WTC11 (cell line): ENCODE results near the gene CTRL. TPM values are rescaled to one million over a fixed set of nuclear protein-coding genes. Genes with fewer than 3 reads are reported as not detected.

ENCODE experiments used
- ATAC-seq: fragments of 200-7000 bp; cut with Tn5 transposase; 2 replicates; pipeline ENCODE4 v1.10.0; 2021; ENCODE audit warnings: mild to moderate bottlenecking, moderate library complexity
- CTCF ChIA-PET: fragments of 300-600 bp; sonication (Branson Sonifier 250); formaldehyde crosslinking; loops from one replicate; lab custom pipeline; 2021; ENCODE audit warnings: antibody characterized with exemption; lab: Charles Lee
- POLR2A ChIA-PET: fragments of 350-600 bp; sonication (Branson Sonifier 250); formaldehyde crosslinking; loops from one replicate; lab custom pipeline; 2021; ENCODE audit warnings: antibody characterized with exemption; lab: Charles Lee
- DNase-seq: peaks from one replicate; pipeline ENCODE4 v3.0.0; 2021; ENCODE audit warnings: low spot score
- H3K27ac Mint-ChIP-seq: 2 replicates; pipeline ENCODE4 v1.8.0; 2021; ENCODE audit warnings: mixed read lengths
- H3K27me3 Mint-ChIP-seq: 2 replicates; pipeline ENCODE4 v1.8.0; 2021; ENCODE audit warnings: low read depth, mild to moderate bottlenecking, moderate library complexity, mixed read lengths
- H3K36me3 Mint-ChIP-seq: 2 replicates; pipeline ENCODE4 v1.8.0; 2021; ENCODE audit warnings: mixed read lengths
- H3K4me1 Mint-ChIP-seq: 2 replicates; pipeline ENCODE4 v1.8.0; 2022; ENCODE audit warnings: mixed read lengths
- H3K4me3 Mint-ChIP-seq: 2 replicates; pipeline ENCODE4 v1.8.0; 2021; ENCODE audit warnings: mild to moderate bottlenecking, moderate library complexity, mixed read lengths
- H3K9me3 Mint-ChIP-seq: 2 replicates; pipeline ENCODE4 v1.8.0; 2021; ENCODE audit warnings: mixed read lengths
- ATF1 ChIP-seq: sonication (generic); formaldehyde crosslinking; IDR thresholded peaks from 2 replicates; pipeline ENCODE4 v1.8.1; 2023; ENCODE audit warnings: mild to moderate bottlenecking, moderate library complexity, missing genetic modification reagents
- CBFB ChIP-seq: sonication (generic); formaldehyde crosslinking; IDR thresholded peaks from 2 replicates; pipeline ENCODE4 v1.8.1; 2022; ENCODE audit warnings: mild to moderate bottlenecking, low read depth, missing genetic modification reagents
- CREM ChIP-seq: sonication (generic); formaldehyde crosslinking; IDR thresholded peaks from 2 replicates; pipeline ENCODE4 v1.8.1; 2022; ENCODE audit warnings: mild to moderate bottlenecking, missing genetic modification reagents, moderate library complexity
- ELF4 ChIP-seq: sonication (generic); formaldehyde crosslinking; IDR thresholded peaks from 2 replicates; pipeline ENCODE4 v1.8.1; 2022; ENCODE audit warnings: low read depth, mild to moderate bottlenecking, moderate library complexity, missing genetic modification reagents
- EMX1 ChIP-seq: fragments of 250-450 bp; sonication (Bioruptor Pico); IDR thresholded peaks from 2 replicates; pipeline ENCODE4 v1.8.0; 2021; ENCODE audit warnings: mild to moderate bottlenecking
- ESRRA ChIP-seq: sonication (generic); formaldehyde crosslinking; IDR thresholded peaks from 2 replicates; pipeline ENCODE4 v1.8.1; 2022; ENCODE audit warnings: mild to moderate bottlenecking, missing genetic modification reagents, borderline replicate concordance
- ETV6 ChIP-seq: sonication (generic); formaldehyde crosslinking; IDR thresholded peaks from 2 replicates; pipeline ENCODE4 v1.8.1; 2022; ENCODE audit warnings: mild to moderate bottlenecking, missing genetic modification reagents
- FOXJ3 ChIP-seq: sonication (generic); formaldehyde crosslinking; IDR thresholded peaks from 2 replicates; pipeline ENCODE4 v1.9.0; 2021; ENCODE audit warnings: missing genetic modification reagents, mild to moderate bottlenecking, borderline replicate concordance
- FOXK1 ChIP-seq: sonication (generic); formaldehyde crosslinking; IDR thresholded peaks from 2 replicates; pipeline ENCODE4 v1.8.0; 2022; ENCODE audit warnings: mild to moderate bottlenecking, moderate library complexity, missing genetic modification reagents
- GABPB1 ChIP-seq: sonication (generic); formaldehyde crosslinking; IDR thresholded peaks from 2 replicates; pipeline ENCODE4 v1.8.1; 2023; ENCODE audit warnings: mild to moderate bottlenecking, missing genetic modification reagents
- GTF2I ChIP-seq: fragments of 250-450 bp; sonication (Bioruptor Pico); conservative IDR thresholded peaks from 2 replicates; pipeline ENCODE4 v1.4.0; 2021; ENCODE audit warnings: mild to moderate bottlenecking
- HMGA2 ChIP-seq: fragments of 250-450 bp; sonication (Bioruptor Pico); IDR thresholded peaks from 2 replicates; pipeline ENCODE4 v1.4.0; 2021; ENCODE audit warnings: mild to moderate bottlenecking, moderate library complexity
- IRF2 ChIP-seq: sonication (generic); formaldehyde crosslinking; IDR thresholded peaks from 2 replicates; pipeline ENCODE4 v1.8.0; 2022; ENCODE audit warnings: low read depth, missing genetic modification reagents, borderline replicate concordance
- MXD4 ChIP-seq: fragments of 250-450 bp; sonication (Bioruptor Pico); IDR thresholded peaks from 2 replicates; pipeline ENCODE4 v1.8.0; 2021; ENCODE audit warnings: mild to moderate bottlenecking, moderate library complexity, borderline replicate concordance
- MYBL2 ChIP-seq: sonication (generic); formaldehyde crosslinking; IDR thresholded peaks from 2 replicates; pipeline ENCODE4 v1.8.1; 2023; ENCODE audit warnings: mild to moderate bottlenecking, moderate library complexity, missing genetic modification reagents
- NFATC4 ChIP-seq: fragments of 250-450 bp; sonication (Bioruptor Pico); IDR thresholded peaks from 2 replicates; pipeline ENCODE4 v1.9.0; 2021; ENCODE audit warnings: mild to moderate bottlenecking
- NR1H2 ChIP-seq: sonication (generic); formaldehyde crosslinking; IDR thresholded peaks from 2 replicates; pipeline ENCODE4 v1.9.0; 2021; ENCODE audit warnings: mild to moderate bottlenecking, moderate library complexity, missing genetic modification reagents
- NR3C1 ChIP-seq: sonication (generic); formaldehyde crosslinking; conservative IDR thresholded peaks from 2 replicates; pipeline ENCODE4 v1.8.1; 2023; ENCODE audit warnings: low read depth, mild to moderate bottlenecking, missing genetic modification reagents
- PRRX2 ChIP-seq: fragments of 250-450 bp; sonication (Bioruptor Pico); IDR thresholded peaks from 2 replicates; pipeline ENCODE4 v1.8.0; 2021; ENCODE audit warnings: mild to moderate bottlenecking
- SMAD4 ChIP-seq: sonication (generic); formaldehyde crosslinking; IDR thresholded peaks from 2 replicates; pipeline ENCODE4 v1.8.0; 2022; ENCODE audit warnings: mild to moderate bottlenecking, missing genetic modification reagents
- TCF7 ChIP-seq: sonication (generic); formaldehyde crosslinking; IDR thresholded peaks from 2 replicates; pipeline ENCODE4 v1.8.0; 2022; ENCODE audit warnings: mild to moderate bottlenecking, low read depth, missing genetic modification reagents, moderate library complexity
- TEAD4 ChIP-seq: sonication (generic); formaldehyde crosslinking; IDR thresholded peaks from 2 replicates; pipeline ENCODE4 v1.8.0; 2022; ENCODE audit warnings: mild to moderate bottlenecking, missing genetic modification reagents
- ZBTB21 ChIP-seq: sonication (generic); formaldehyde crosslinking; IDR thresholded peaks from 2 replicates; pipeline ENCODE4 v1.8.1; 2023; ENCODE audit warnings: mild to moderate bottlenecking, missing genetic modification reagents, borderline replicate concordance
- ZNF219 ChIP-seq: sonication (generic); formaldehyde crosslinking; IDR thresholded peaks from 2 replicates; pipeline ENCODE4 v1.8.0; 2023; ENCODE audit warnings: missing genetic modification reagents, mild to moderate bottlenecking, borderline replicate concordance
- ZNF263 ChIP-seq: sonication (generic); formaldehyde crosslinking; IDR thresholded peaks from 2 replicates; pipeline ENCODE4 v1.8.1; 2022; ENCODE audit warnings: low read depth, mild to moderate bottlenecking, moderate library complexity, missing genetic modification reagents
- ZNF317 ChIP-seq: sonication (generic); formaldehyde crosslinking; IDR thresholded peaks from 2 replicates; pipeline ENCODE4 v1.8.1; 2023; ENCODE audit warnings: low read depth, mild to moderate bottlenecking, moderate library complexity, missing genetic modification reagents, borderline replicate concordance
- ZNF396 ChIP-seq: fragments of 250-450 bp; sonication (Bioruptor Pico); IDR thresholded peaks from 2 replicates; pipeline ENCODE4 v1.8.0; 2021; ENCODE audit warnings: mild to moderate bottlenecking, moderate library complexity, borderline replicate concordance
- total RNA-seq: library from RNA; stranded (reverse); gene quantifications from 3 replicates; pipeline ENCODE4 v1.2.3, GENCODE V29; 2021
- TF ChIP-seq, protein P1 (sequence below): sonication (generic); formaldehyde crosslinking; IDR thresholded peaks from 2 replicates; pipeline ENCODE4 v1.8.1; 2023; ENCODE audit warnings: mild to moderate bottlenecking, missing genetic modification reagents
- TF ChIP-seq, protein P2 (sequence below): sonication (generic); formaldehyde crosslinking; IDR thresholded peaks from 2 replicates; pipeline ENCODE4 v1.8.1; 2023; ENCODE audit warnings: mild to moderate bottlenecking, missing genetic modification reagents
- TF ChIP-seq, protein P3 (sequence below): sonication (generic); formaldehyde crosslinking; IDR thresholded peaks from 2 replicates; pipeline ENCODE4 v1.8.1; 2022; ENCODE audit warnings: missing genetic modification reagents, borderline replicate concordance
- TF ChIP-seq, protein P4 (sequence below): fragments of 250-450 bp; sonication (Bioruptor Pico); IDR thresholded peaks from 2 replicates; pipeline ENCODE4 v1.8.0; 2021; ENCODE audit warnings: mild to moderate bottlenecking
- TF ChIP-seq, protein P5 (sequence below): sonication (generic); formaldehyde crosslinking; conservative IDR thresholded peaks from 2 replicates; pipeline ENCODE4 v1.8.1; 2022; ENCODE audit warnings: mild to moderate bottlenecking, missing genetic modification reagents

CTRL gene
- total RNA-seq, 1 experiment from 2014 or later = 2.8 TPM

DNA sequence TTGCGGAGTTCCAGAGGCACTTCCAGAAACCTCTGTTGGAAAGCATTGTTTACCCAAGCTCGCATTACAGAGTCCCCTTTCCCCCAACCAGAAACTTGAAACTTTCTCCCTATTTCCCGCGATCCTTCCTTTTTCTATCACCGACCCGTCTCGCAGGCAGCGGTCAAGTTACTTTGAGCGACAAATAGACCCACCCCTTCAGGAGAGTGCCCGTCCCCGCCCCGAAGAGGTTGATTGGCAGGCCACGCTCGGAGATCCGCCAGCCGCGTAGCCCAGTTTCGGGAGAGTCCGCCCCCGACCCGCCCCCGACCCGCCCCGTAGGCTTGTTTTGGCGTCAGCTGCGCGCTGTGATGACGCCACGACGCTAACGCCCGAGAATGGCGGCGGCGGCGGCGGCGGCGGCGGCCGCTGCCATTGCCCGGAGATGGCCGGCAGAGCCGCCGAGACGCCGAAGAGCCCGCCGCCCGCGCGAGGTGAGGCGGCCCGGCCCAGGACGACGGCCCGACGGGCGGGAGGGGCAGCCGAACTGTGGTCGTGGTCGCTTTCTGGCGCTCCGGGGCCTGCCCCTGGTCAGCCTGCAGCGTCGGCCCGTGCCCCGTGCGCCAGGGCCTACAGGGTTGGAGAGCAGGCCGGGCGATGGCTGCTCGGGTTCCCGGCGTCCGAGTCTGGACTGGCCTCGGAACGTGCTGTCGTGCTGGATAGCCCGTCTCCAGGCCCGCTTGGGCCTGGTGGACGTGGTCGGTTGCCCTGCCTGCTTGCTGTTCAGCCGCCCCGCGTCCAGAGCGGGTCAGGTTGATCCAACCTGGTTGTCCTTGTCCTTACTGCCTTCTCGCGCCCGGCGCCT, 38.5 kb downstream of the CTRL start, which contains the start of gene PSKH1 (continued):
- TF ChIP-seq ETV6 (CRISPR knock-in tag) = peak; percentile 70; the same call in 1 of the 2 replicates
- TF ChIP-seq NFATC4 (CRISPR knock-in tag) = no peak
- TF ChIP-seq, protein P1, sequence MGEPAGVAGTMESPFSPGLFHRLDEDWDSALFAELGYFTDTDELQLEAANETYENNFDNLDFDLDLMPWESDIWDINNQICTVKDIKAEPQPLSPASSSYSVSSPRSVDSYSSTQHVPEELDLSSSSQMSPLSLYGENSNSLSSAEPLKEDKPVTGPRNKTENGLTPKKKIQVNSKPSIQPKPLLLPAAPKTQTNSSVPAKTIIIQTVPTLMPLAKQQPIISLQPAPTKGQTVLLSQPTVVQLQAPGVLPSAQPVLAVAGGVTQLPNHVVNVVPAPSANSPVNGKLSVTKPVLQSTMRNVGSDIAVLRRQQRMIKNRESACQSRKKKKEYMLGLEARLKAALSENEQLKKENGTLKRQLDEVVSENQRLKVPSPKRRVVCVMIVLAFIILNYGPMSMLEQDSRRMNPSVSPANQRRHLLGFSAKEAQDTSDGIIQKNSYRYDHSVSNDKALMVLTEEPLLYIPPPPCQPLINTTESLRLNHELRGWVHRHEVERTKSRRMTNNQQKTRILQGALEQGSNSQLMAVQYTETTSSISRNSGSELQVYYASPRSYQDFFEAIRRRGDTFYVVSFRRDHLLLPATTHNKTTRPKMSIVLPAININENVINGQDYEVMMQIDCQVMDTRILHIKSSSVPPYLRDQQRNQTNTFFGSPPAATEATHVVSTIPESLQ (CRISPR knock-in tag) = no peak
- TF ChIP-seq ZNF219 (CRISPR knock-in tag) = no peak
- no peak for TF ChIP-seq ESRRA (CRISPR knock-in tag)
- TF ChIP-seq ZNF263 (CRISPR knock-in tag) = 0 out of 2 replicates have a peak, but pooled peaks have one; percentile 27
- no peak for TF ChIP-seq ZBTB21 (CRISPR knock-in tag)
- no peak for TF ChIP-seq MXD4 (CRISPR knock-in tag)
- TF ChIP-seq, protein P2, sequence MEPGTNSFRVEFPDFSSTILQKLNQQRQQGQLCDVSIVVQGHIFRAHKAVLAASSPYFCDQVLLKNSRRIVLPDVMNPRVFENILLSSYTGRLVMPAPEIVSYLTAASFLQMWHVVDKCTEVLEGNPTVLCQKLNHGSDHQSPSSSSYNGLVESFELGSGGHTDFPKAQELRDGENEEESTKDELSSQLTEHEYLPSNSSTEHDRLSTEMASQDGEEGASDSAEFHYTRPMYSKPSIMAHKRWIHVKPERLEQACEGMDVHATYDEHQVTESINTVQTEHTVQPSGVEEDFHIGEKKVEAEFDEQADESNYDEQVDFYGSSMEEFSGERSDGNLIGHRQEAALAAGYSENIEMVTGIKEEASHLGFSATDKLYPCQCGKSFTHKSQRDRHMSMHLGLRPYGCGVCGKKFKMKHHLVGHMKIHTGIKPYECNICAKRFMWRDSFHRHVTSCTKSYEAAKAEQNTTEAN (CRISPR knock-in tag) = no peak
- TF ChIP-seq NR1H2 = no peak
- TF ChIP-seq ZNF317 (CRISPR knock-in tag) = 0 out of 2 replicates have a peak, but pooled peaks have one; percentile 38
- no peak for TF ChIP-seq FOXJ3
- no peak for TF ChIP-seq TEAD4 (CRISPR knock-in tag)
- no peak for TF ChIP-seq HMGA2 (CRISPR knock-in tag)
- TF ChIP-seq CREM (CRISPR knock-in tag) = peak; percentile 95
- TF ChIP-seq, protein P3, sequence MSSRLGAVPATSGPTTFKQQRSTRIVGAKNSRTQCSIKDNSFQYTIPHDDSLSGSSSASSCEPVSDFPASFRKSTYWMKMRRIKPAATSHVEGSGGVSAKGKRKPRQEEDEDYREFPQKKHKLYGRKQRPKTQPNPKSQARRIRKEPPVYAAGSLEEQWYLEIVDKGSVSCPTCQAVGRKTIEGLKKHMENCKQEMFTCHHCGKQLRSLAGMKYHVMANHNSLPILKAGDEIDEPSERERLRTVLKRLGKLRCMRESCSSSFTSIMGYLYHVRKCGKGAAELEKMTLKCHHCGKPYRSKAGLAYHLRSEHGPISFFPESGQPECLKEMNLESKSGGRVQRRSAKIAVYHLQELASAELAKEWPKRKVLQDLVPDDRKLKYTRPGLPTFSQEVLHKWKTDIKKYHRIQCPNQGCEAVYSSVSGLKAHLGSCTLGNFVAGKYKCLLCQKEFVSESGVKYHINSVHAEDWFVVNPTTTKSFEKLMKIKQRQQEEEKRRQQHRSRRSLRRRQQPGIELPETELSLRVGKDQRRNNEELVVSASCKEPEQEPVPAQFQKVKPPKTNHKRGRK (CRISPR knock-in tag) = no peak
- TF ChIP-seq, protein P4, sequence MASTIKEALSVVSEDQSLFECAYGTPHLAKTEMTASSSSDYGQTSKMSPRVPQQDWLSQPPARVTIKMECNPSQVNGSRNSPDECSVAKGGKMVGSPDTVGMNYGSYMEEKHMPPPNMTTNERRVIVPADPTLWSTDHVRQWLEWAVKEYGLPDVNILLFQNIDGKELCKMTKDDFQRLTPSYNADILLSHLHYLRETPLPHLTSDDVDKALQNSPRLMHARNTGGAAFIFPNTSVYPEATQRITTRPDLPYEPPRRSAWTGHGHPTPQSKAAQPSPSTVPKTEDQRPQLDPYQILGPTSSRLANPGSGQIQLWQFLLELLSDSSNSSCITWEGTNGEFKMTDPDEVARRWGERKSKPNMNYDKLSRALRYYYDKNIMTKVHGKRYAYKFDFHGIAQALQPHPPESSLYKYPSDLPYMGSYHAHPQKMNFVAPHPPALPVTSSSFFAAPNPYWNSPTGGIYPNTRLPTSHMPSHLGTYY = no peak
- no peak for TF ChIP-seq GABPB1 (CRISPR knock-in tag)
- TF ChIP-seq EMX1 (CRISPR knock-in tag) = no peak
- no peak for TF ChIP-seq SMAD4 (CRISPR knock-in tag)
- peak; percentile 51 for TF ChIP-seq FOXK1 (CRISPR knock-in tag)

DNA sequence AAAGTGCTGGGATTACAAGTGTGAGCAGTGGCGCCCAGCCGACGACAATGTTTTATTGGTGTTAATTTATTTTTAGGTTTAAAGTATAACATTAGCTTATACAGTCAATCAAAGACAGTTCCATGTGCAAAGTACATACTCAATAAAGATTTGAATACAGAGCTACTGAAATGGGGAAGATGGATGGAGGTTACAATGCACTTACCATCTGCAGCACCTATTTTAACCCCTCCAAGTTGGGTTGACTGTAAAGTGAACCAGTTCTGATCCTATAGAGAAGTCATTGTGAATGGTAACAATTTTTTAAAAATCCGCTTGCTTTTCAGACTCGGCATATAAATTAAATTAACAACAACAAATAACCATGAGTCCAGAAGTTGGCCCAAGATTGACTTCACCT, 39.3 kb downstream of the CTRL start:
- Mint-ChIP-seq H3K27me3 (no peaks in the 10 kb centered on the region), H3K4me1 (peaks cover 15% of the 10 kb centered on the region), H3K36me3 (no peaks in the 10 kb centered on the region), H3K9me3 (no peaks in the 10 kb centered on the region), H3K27ac (peak overlapping the region; percentile 99), H3K4me3 (peak overlapping the region; percentile 86)
- CTCF ChIA-PET = interaction anchor here (0.6 to 3.5 kb wide), 6 partner anchors 8 to 248 kb away, joined by 3 to 34 read pairs (median 3); partner anchors contain the start of gene NRN1L
- DNase-seq (no peak), ATAC-seq (no peak)
- POLR2A ChIA-PET = interaction anchor here (0.7 to 2.3 kb wide), 8 partner anchors 9 to 330 kb away, joined by 3 to 9 read pairs (median 3); partner anchors contain the start of genes CTCF and NRN1L
- TF ChIP-seq PRRX2 (CRISPR knock-in tag) = no peak
- no peak for TF ChIP-seq NFATC4 (CRISPR knock-in tag)
- TF ChIP-seq NR1H2 = no peak
- no peak for TF ChIP-seq GTF2I (CRISPR knock-in tag)
- no peak for TF ChIP-seq ZNF396
- TF ChIP-seq ELF4 (CRISPR knock-in tag) = no peak
- no peak for TF ChIP-seq NR3C1
- no peak for TF ChIP-seq MYBL2
- no peak for TF ChIP-seq EMX1 (CRISPR knock-in tag)
- no peak for TF ChIP-seq FOXK1 (CRISPR knock-in tag)
- no peak for TF ChIP-seq TCF7 (CRISPR knock-in tag)
- no peak for TF ChIP-seq ATF1 (CRISPR knock-in tag)
- TF ChIP-seq IRF2 (CRISPR knock-in tag) = no peak
- TF ChIP-seq CBFB = no peak
- TF ChIP-seq, protein P5, sequence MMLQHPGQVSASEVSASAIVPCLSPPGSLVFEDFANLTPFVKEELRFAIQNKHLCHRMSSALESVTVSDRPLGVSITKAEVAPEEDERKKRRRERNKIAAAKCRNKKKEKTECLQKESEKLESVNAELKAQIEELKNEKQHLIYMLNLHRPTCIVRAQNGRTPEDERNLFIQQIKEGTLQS (CRISPR knock-in tag) = no peak
